Peyer's patch (tissue), 4 donors: ENCODE data around the gene RBM33. TPM values are rescaled to one million over a fixed set of nuclear protein-coding genes. Genes with fewer than 3 reads are reported as not detected.
"Not testable (repeated sequence)": the region's sequence is repeated elsewhere in the genome, so short reads cannot be mapped to it uniquely, and the experiment has no call there.

Experiments
- DNase-seq, 3 donors: peaks; one replicate each; pipeline ENCODE4 v3.0.0-alpha.2; 2017 to 2019
- H3K27ac ChIP-seq, 4 donors: fragments of 200-600 bp; sonication (generic); one replicate each; pipeline ENCODE4 v1.5.1; 2016 to 2019
- H3K27me3 ChIP-seq, 2 donors: fragments of 200-600 bp; sonication (generic); one replicate each; pipeline ENCODE4 v1.5.1; 2019
- H3K36me3 ChIP-seq, 3 donors: fragments of 200-600 bp; sonication (generic); one replicate each; pipeline ENCODE4 v1.5.1; 2016 to 2019
- H3K4me1 ChIP-seq, 4 donors: fragments of 200-600 bp; sonication (generic); one replicate each; pipeline ENCODE4 v1.5.1; 2016 to 2019
- H3K4me3 ChIP-seq, 4 donors: fragments of 200-600 bp; sonication (generic); 1 replicate in 3 of 4; 2 replicates in 1 of 4; pipeline ENCODE4 v1.5.1; 2016 to 2019; ENCODE audit warnings: mild to moderate bottlenecking in 1 of 4
- H3K9me3 ChIP-seq, 4 donors: fragments of 200-600 bp; sonication (generic); one replicate each; pipeline ENCODE4 v1.5.1; 2016 to 2019; ENCODE audit warnings: mild to moderate bottlenecking in 1 of 4
- POLR2A ChIP-seq, 2 donors: fragments of 450-650 bp; IDR thresholded peaks; one replicate each; pipeline ENCODE4 v1.5.1; 2017; ENCODE audit warnings: antibody characterized with exemption in 2 of 2, mild to moderate bottlenecking in 2 of 2, moderate library complexity in 2 of 2
- total RNA-seq, 4 donors: library from RNA; depleted of rRNA; stranded (reverse); fragments of >200 nt; gene quantifications; one replicate each; pipeline ENCODE4 v1.1.0, GENCODE V29; 2016
- TF ChIP-seq, protein P1 (sequence below), 6 experiments: fragments of 450-650 bp in 4 of 6; fragments of 200-600 bp in 2 of 6; sonication (generic) in 1 of 6; IDR thresholded peaks; one replicate each; pipeline ENCODE4 v1.5.1; 2017 to 2019; ENCODE audit warnings: antibody characterized with exemption in 6 of 6, mild to moderate bottlenecking in 3 of 6, moderate library complexity in 1 of 6

The RBM33 gene
- total RNA-seq, 4 donors from 2014 or later: 87.4 to 191 (median 123) TPM

- H3K9me3 ChIP-seq: no peaks in the 10 kb centered on the region
- H3K27me3 ChIP-seq: peaks cover 0 to 31% of the 10 kb centered on the region in 2 donors
- no peak for TF ChIP-seq POLR2A (IDR thresholded peaks at IDR 0.05)
- TF ChIP-seq, protein P1, sequence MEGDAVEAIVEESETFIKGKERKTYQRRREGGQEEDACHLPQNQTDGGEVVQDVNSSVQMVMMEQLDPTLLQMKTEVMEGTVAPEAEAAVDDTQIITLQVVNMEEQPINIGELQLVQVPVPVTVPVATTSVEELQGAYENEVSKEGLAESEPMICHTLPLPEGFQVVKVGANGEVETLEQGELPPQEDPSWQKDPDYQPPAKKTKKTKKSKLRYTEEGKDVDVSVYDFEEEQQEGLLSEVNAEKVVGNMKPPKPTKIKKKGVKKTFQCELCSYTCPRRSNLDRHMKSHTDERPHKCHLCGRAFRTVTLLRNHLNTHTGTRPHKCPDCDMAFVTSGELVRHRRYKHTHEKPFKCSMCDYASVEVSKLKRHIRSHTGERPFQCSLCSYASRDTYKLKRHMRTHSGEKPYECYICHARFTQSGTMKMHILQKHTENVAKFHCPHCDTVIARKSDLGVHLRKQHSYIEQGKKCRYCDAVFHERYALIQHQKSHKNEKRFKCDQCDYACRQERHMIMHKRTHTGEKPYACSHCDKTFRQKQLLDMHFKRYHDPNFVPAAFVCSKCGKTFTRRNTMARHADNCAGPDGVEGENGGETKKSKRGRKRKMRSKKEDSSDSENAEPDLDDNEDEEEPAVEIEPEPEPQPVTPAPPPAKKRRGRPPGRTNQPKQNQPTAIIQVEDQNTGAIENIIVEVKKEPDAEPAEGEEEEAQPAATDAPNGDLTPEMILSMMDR (IDR thresholded peaks at IDR 0.05): no peak
- H3K4me1 ChIP-seq: peaks cover 0 to 33% (median 0%) of the 10 kb centered on the region in 4 donors
- no peak overlapping the region for H3K4me3 ChIP-seq
- no peaks in the 10 kb centered on the region for H3K36me3 ChIP-seq
- no peak for DNase-seq
- H3K27ac ChIP-seq: no peak overlapping the region
Measured at GRCh38 chr7:155814316-155815276, 170.1 kb downstream of the RBM33 start.

- H3K27me3 ChIP-seq: peaks cover 0 to 21% of the 10 kb centered on the region in 2 donors
- no peaks in the 10 kb centered on the region for H3K9me3 ChIP-seq
- TF ChIP-seq, protein P1 (IDR thresholded peaks at IDR 0.05): peak in 4 of 6 experiments; percentile 55 to 76 (median 66)
- no peak for TF ChIP-seq POLR2A (IDR thresholded peaks at IDR 0.05)
- H3K36me3 ChIP-seq: no peaks in the 10 kb centered on the region
- no peak overlapping the region for H3K4me3 ChIP-seq
- no peak overlapping the region for H3K27ac ChIP-seq
- peaks cover 0 to 23% (median 0%) of the 10 kb centered on the region in 4 donors for H3K4me1 ChIP-seq
- peak in 2 of 3 donors; percentile 62 to 83 for DNase-seq
Measured at GRCh38 chr7:155815332-155816191, 171.1 kb downstream of the RBM33 start.

DNA sequence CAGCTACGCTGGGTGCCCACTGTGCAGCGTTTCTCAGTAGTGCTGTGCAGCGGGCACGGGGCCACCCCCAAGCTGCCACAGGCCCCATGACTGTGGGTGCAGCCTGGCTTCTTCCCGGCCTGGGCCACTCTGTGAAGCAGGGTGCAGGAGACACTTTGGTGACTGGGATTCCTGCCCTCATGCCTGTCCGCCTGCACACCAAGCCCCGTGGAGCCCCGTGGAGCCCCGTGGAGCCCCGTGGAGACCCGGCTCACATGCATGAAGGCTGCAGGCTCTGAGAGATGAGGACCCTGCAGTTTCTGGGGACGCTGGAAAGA is 171.7 kb downstream of the RBM33 start:
- Histone ChIP-seq H3K4me1 (peaks cover 0 to 17% (median 0%) of the 10 kb centered on the region in 4 donors), H3K27ac (no peak overlapping the region), H3K4me3 (no peak overlapping the region), H3K36me3 (no peaks in the 10 kb centered on the region), H3K9me3 (no peaks in the 10 kb centered on the region), H3K27me3 (peaks cover 0 to 20% of the 10 kb centered on the region in 2 donors)
- DNase-seq: no peak
- TF ChIP-seq POLR2A (IDR thresholded peaks at IDR 0.05): no peak
- TF ChIP-seq, protein P1 (IDR thresholded peaks at IDR 0.05): no peak

GRCh38 chr7:155816996-155817395 is 172.5 kb downstream of the RBM33 start:
- TF ChIP-seq POLR2A (IDR thresholded peaks at IDR 0.05): no peak
- TF ChIP-seq, protein P1 (IDR thresholded peaks at IDR 0.05): no peak
- H3K4me3 ChIP-seq: no peak overlapping the region
- H3K36me3 ChIP-seq: no peaks in the 10 kb centered on the region
- no peaks in the 10 kb centered on the region for H3K9me3 ChIP-seq
- H3K27ac ChIP-seq: no peak overlapping the region
- no peak for DNase-seq
- peaks cover 0 to 9% (median 0%) of the 10 kb centered on the region in 4 donors for H3K4me1 ChIP-seq
- peaks cover 0 to 12% of the 10 kb centered on the region in 2 donors for H3K27me3 ChIP-seq

DNA sequence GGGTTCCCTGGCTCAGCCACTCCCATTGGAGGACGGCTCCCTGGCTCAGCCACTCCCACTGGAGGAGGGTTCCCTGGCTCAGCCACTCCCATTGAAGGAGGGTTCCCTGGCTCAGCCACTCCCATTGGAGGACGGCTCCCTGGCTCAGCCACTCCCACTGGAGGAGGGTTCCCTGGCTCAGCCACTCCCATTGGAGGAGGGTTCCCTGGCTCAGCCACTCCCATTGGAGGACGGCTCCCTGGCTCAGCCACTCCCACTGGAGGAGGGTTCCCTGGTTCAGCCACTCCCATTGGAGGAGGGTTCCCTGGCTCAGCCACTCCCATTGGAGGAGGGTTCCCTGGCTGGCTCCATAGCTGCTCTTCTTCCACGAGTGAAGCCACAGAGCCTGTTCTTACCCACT is 173.1 kb downstream of the RBM33 start:
- H3K27ac ChIP-seq, H3K4me1 ChIP-seq, H3K36me3 ChIP-seq, DNase-seq, H3K9me3 ChIP-seq, H3K4me3 ChIP-seq: not testable (repeated sequence)
- H3K27me3 ChIP-seq: peaks cover 0 to 12% of the 10 kb centered on the region in 2 donors
